IMR-90 (cell line): ENCODE results near the gene CIZ1. TPM values are rescaled to one million over a fixed set of nuclear protein-coding genes. Genes with fewer than 3 reads are reported as not detected.
A peak's percentile ranks its signal among the peaks of the same experiment; 100 is the strongest.

ENCODE experiments used
- ATAC-seq: fragments of 200-7000 bp; cut with Tn5 transposase; 2 replicates; pipeline ENCODE4 v1.9.1; 2020; ENCODE audit warnings: low read depth, mild to moderate bottlenecking, moderate library complexity
- BruUV-seq: library from RNA; stranded (reverse); fragments of 400-500 nt; replicated peaks from 2 replicates; lab custom pipeline; 2021; lab: Mats Ljungman, UMichigan
- CTCF ChIA-PET: fragments of 300-600 bp; formaldehyde crosslinking; extraction: SDS; loops from one replicate; lab custom pipeline; 2021; ENCODE audit warnings: antibody characterized with exemption; lab: Yijun Ruan, JAX
- POLR2A ChIA-PET: fragments of 300-600 bp; sonication (Branson Sonifier 250); formaldehyde crosslinking; loops from one replicate; lab custom pipeline; 2022; ENCODE audit warnings: antibody characterized with exemption; ENCODE audit not compliant: unreplicated experiment; lab: Charles Lee
- DNase-seq: peaks from one replicate; pipeline ENCODE4 v3.0.0; 2013
- H2AFZ ChIP-seq: replicated peaks from 2 replicates; pipeline ENCODE3; 2013; ENCODE audit warnings: low read length, mild to moderate bottlenecking; ENCODE audit not compliant: poor library complexity
- H2AK5ac ChIP-seq: 2 replicates; pipeline ENCODE4 v1.6.1; 2013; ENCODE audit warnings: low read depth, low read length, inconsistent platforms
- H2AK9ac ChIP-seq: replicated peaks from 2 replicates; pipeline ENCODE3; 2013; ENCODE audit warnings: mild to moderate bottlenecking, low read depth, low read length, moderate library complexity; ENCODE audit not compliant: poor library complexity
- H2BK120ac ChIP-seq: 2 replicates; pipeline ENCODE4 v1.6.1; 2013; ENCODE audit warnings: low read depth, low read length, inconsistent platforms
- H2BK15ac ChIP-seq: 3 replicates; pipeline ENCODE4 v1.6.1; 2013; ENCODE audit warnings: low read depth, low read length, inconsistent platforms
- H2BK20ac ChIP-seq: 2 replicates; pipeline ENCODE4 v1.6.1; 2013; ENCODE audit warnings: low read depth, mild to moderate bottlenecking, inconsistent platforms, low read length, moderate library complexity
- H2BK5ac ChIP-seq: 2 replicates; pipeline ENCODE4 v1.6.1; 2013; ENCODE audit warnings: mild to moderate bottlenecking, low read depth, low read length, inconsistent platforms; ENCODE audit not compliant: poor library complexity, severe bottlenecking
- H3K14ac ChIP-seq: replicated peaks from 2 replicates; pipeline ENCODE4 v1.6.1; 2013; ENCODE audit warnings: low read depth, low read length, inconsistent platforms
- H3K18ac ChIP-seq: 2 replicates; pipeline ENCODE4 v1.6.1; 2013; ENCODE audit warnings: low read depth, low read length, control low read depth
- H3K23ac ChIP-seq: 2 replicates; pipeline ENCODE4 v1.6.1; 2013; ENCODE audit warnings: low read depth, low read length, inconsistent platforms
- H3K27ac ChIP-seq: 2 replicates; pipeline ENCODE4 v1.5.1; 2013; ENCODE audit warnings: mild to moderate bottlenecking, control low read depth, low read length; ENCODE audit not compliant: insufficient read depth
- H3K27me3 ChIP-seq: 2 replicates; pipeline ENCODE4 v1.6.1; 2013; ENCODE audit warnings: low read length; ENCODE audit not compliant: control insufficient read depth, insufficient read depth
- H3K36me3 ChIP-seq: 2 replicates; pipeline ENCODE4 v1.6.1; 2013; ENCODE audit warnings: low read length, mixed read lengths; ENCODE audit not compliant: control insufficient read depth, insufficient read depth
- H3K4ac ChIP-seq: 2 replicates; pipeline ENCODE4 v1.6.1; 2013; ENCODE audit warnings: low read depth, low read length, inconsistent platforms
- H3K4me1 ChIP-seq: 2 replicates; pipeline ENCODE4 v1.6.1; 2013; ENCODE audit warnings: low read length, mixed read lengths; ENCODE audit not compliant: control insufficient read depth, insufficient read depth
- H3K4me2 ChIP-seq: 2 replicates; pipeline ENCODE4 v1.6.1; 2013; ENCODE audit warnings: low read depth, mild to moderate bottlenecking, control low read depth, low read length, moderate library complexity
- H3K4me3 ChIP-seq: 2 replicates; pipeline ENCODE4 v1.5.1; 2013; ENCODE audit warnings: low read depth, mild to moderate bottlenecking, control low read depth, low read length, moderate library complexity; ENCODE audit not compliant: insufficient read depth
- H3K56ac ChIP-seq: 2 replicates; pipeline ENCODE4 v1.6.1; 2013; ENCODE audit warnings: low read length, inconsistent platforms; ENCODE audit not compliant: insufficient read depth; ENCODE audit errors: extremely low read depth
- H3K79me1 ChIP-seq, 2 experiments: 2 replicates each; pipeline ENCODE4 v1.6.1; 2013; ENCODE audit warnings: low read length in 2 of 2, inconsistent platforms in 1 of 2, low read depth in 1 of 2
- H3K9ac ChIP-seq: 2 replicates; pipeline ENCODE4 v1.6.1; 2013; ENCODE audit warnings: low read depth, low read length, control low read depth
- H3K9me1 ChIP-seq: 2 replicates; pipeline ENCODE4 v1.6.1; 2013; ENCODE audit warnings: low read length, inconsistent platforms; ENCODE audit not compliant: insufficient read depth
- H3K9me3 ChIP-seq: 2 replicates; pipeline ENCODE4 v1.6.1; 2013; ENCODE audit warnings: low read length; ENCODE audit not compliant: control insufficient read depth, insufficient read depth
- H4K20me1 ChIP-seq: 2 replicates; pipeline ENCODE4 v1.6.1; 2013; ENCODE audit warnings: low read length, inconsistent platforms; ENCODE audit not compliant: insufficient read depth
- H4K5ac ChIP-seq: 2 replicates; pipeline ENCODE4 v1.6.1; 2013; ENCODE audit warnings: mild to moderate bottlenecking, low read depth, low read length, control low read depth
- H4K8ac ChIP-seq, 2 experiments: 2 replicates each; pipeline ENCODE4 v1.6.1; 2013; ENCODE audit warnings: low read depth in 2 of 2, low read length in 2 of 2, control low read depth in 1 of 2, inconsistent platforms in 1 of 2
- H4K91ac ChIP-seq: 2 replicates; pipeline ENCODE4 v1.6.1; 2013; ENCODE audit warnings: low read depth, low read length, inconsistent platforms; ENCODE audit not compliant: insufficient read depth
- CEBPB ChIP-seq: IDR thresholded peaks from 2 replicates; pipeline ENCODE4 v1.6.1; 2012; ENCODE audit warnings: low read depth, low read length, improper control_type of control experiment
- MAZ ChIP-seq: IDR thresholded peaks from 2 replicates; pipeline ENCODE4 v1.6.1; 2012; ENCODE audit warnings: low read depth, mild to moderate bottlenecking, low read length, improper control_type of control experiment, moderate library complexity, borderline replicate concordance
- MXI1 ChIP-seq: IDR thresholded peaks from 2 replicates; pipeline ENCODE4 v1.6.1; 2012; ENCODE audit warnings: low read depth, mild to moderate bottlenecking, low read length, moderate library complexity, borderline replicate concordance
- NFE2L2 ChIP-seq: fragments of 150-350 bp; IDR thresholded peaks from 2 replicates; pipeline ENCODE4 v1.6.1; 2016; ENCODE audit warnings: low read depth, mild to moderate bottlenecking, low read length
- RFX5 ChIP-seq: IDR thresholded peaks from 2 replicates; pipeline ENCODE4 v1.8.0; 2012; ENCODE audit warnings: low read depth, mild to moderate bottlenecking, low read length, moderate library complexity
- WGBS, 2 experiments: methylation state at CpG; one replicate each; pipeline versions ENCODE4 v1.1.5 to v1.1.7; 2013; ENCODE audit warnings: missing lambda C conversion rate in 2 of 2; ENCODE audit not compliant: insufficient read length in 1 of 2; ENCODE audit errors: extremely low coverage in 2 of 2; 5-methylcytosine and 5-hydroxymethylcytosine counted together
- dilution Hi-C: fragments of 300-500 bp; cut with HindIII; formaldehyde crosslinking; loops from one replicate; pipeline ENCODE4 v1.14.3; 2018; ENCODE audit warnings: low sequenced_read_pairs; ENCODE audit not compliant: unreplicated experiment
- in situ Hi-C: fragments of 300-500 bp; cut with MboI; formaldehyde crosslinking; loops from 3 replicates; pipeline ENCODE4 v1.14.3; 2019; ENCODE audit warnings: low sequenced_read_pairs, inconsistent platforms, mixed read lengths
- intact Hi-C: fragments of 100-400 bp; cut with micrococcal nuclease; formaldehyde crosslinking; loops from 2 replicates; pipeline ENCODE4 v1.10.0; 2022
- polyA plus RNA-seq, 3 experiments: library from polyadenylated mRNA; depleted of rRNA; stranded (reverse); fragments of >200 nt; gene quantifications; 2 replicates each; pipeline ENCODE4 v1.2.3, GENCODE V29; 2012; ENCODE audit warnings: low replicate concordance in 1 of 3
- total RNA-seq: library from RNA; depleted of rRNA; stranded (reverse); fragments of >200 nt; gene quantifications from 2 replicates; pipeline ENCODE4 v1.2.3, GENCODE V29; 2012

Gene CIZ1
- total and polyA plus RNA-seq, 2 of the 4 experiments (the other 2 are of a cell fraction): 13.8 to 51.9 TPM

GRCh38 chr9:128125580-128126354, 65.6 kb downstream of the CIZ1 start:
- H3K4ac ChIP-seq: peak overlapping the region; percentile 43; the same call in 1 of the 2 replicates
- no peak overlapping the region for H3K56ac ChIP-seq
- no peak overlapping the region for H3K18ac ChIP-seq
- TF ChIP-seq MAZ (no peak), CEBPB (no peak), RFX5 (no peak), MXI1 (no peak), NFE2L2 (no peak)
- no peak overlapping the region for H2AFZ ChIP-seq
- no TSS peak for BruUV-seq
- no peak overlapping the region for H3K14ac ChIP-seq
- no peak overlapping the region for H4K91ac ChIP-seq
- H3K4me3 ChIP-seq: no peak overlapping the region
- H2AK9ac ChIP-seq: peak overlapping the region; percentile 55
- no peak overlapping the region for H4K5ac ChIP-seq
- no peaks in the 10 kb centered on the region for H3K27me3 ChIP-seq
- no peak overlapping the region for H2BK120ac ChIP-seq
- DNase-seq: no peak
- H3K27ac ChIP-seq: no peak overlapping the region
- H3K4me2 ChIP-seq: no peak overlapping the region; the same call in 1 of the 2 replicates
- no peak for ATAC-seq
- no peak overlapping the region for H3K9ac ChIP-seq
- no peak overlapping the region for H2BK5ac ChIP-seq
- H2AK5ac ChIP-seq: no peak overlapping the region
- H3K4me1 ChIP-seq: peaks cover 10% of the 10 kb centered on the region; the same call in 1 of the 2 replicates
- H4K20me1 ChIP-seq: peaks cover 17% of the 10 kb centered on the region; the same call in 1 of the 2 replicates
- H2BK15ac ChIP-seq: no peak overlapping the region
- 60% methylated on average over 1 of the region's 10 CpGs; no CpG with 5 or more reads in 1 of the 2 experiments for WGBS, 2 experiments
- no peak overlapping the region for H4K8ac ChIP-seq
- H3K23ac ChIP-seq: 0 out of 2 replicates have a peak overlapping the region, but pooled peaks have one; percentile 15
- H3K9me1 ChIP-seq: peaks cover 10% of the 10 kb centered on the region
- POLR2A ChIA-PET: no interaction called here
- dilution Hi-C loops (no loop called here), intact Hi-C loops (no loop called here), in situ Hi-C loops (no loop called here)
- CTCF ChIA-PET: interaction anchor here (1.9 kb wide), 1 partner anchor 8 kb away, joined by 6 read pairs; no protein-coding TSS in a partner anchor
- H3K79me1 ChIP-seq: peaks cover 9 to 39% of the 10 kb centered on the region in 2 experiments; a peak in 3 of 4 replicates
- H3K9me3 ChIP-seq: no peaks in the 10 kb centered on the region
- H3K36me3 ChIP-seq: peaks cover 22% of the 10 kb centered on the region
- no peak overlapping the region for H2BK20ac ChIP-seq
